ENCODE data around the gene NPFF. TPM values are rescaled to one million over a fixed set of nuclear protein-coding genes. Genes with fewer than 3 reads are reported as not detected.

Gene NPFF
- polyA plus RNA-seq, 2 of the 4 experiments (the other 2 are of a cell fraction), result 0.17 TPM; not detected in 1

GRCh38 chr12:53510181-53510812 is 3.0 kb upstream of the NPFF start:
- H3K4me3 ChIP-seq, result no peak overlapping the region
- no peak for FAIRE-seq
- H3K27ac ChIP-seq, result no peak overlapping the region
- 87% methylated on average over 9 of the region's 9 CpGs for WGBS (ENCODE audit: missing lambda C conversion rate)
- H3K9me3 ChIP-seq, result no peaks in the 10 kb centered on the region
- ATAC-seq, result no peak
- H3K4me2 ChIP-seq, result no peak overlapping the region
- no peak for TF ChIP-seq MAFK (IDR thresholded peaks at IDR 0.05; ENCODE audit: partially characterized antibody)
- no peak for TF ChIP-seq MAZ (IDR thresholded peaks at IDR 0.05; ENCODE audit: borderline replicate concordance, low read depth, low read length)
- TF ChIP-seq EP300 (IDR thresholded peaks at IDR 0.05), result no peak
- TF ChIP-seq SMC3 (IDR thresholded peaks at IDR 0.05), result no peak
- TF ChIP-seq PHF8 (IDR thresholded peaks at IDR 0.05; ENCODE audit: borderline replicate concordance, low read depth), result no peak
- no peak for TF ChIP-seq JUNB (IDR thresholded peaks at IDR 0.05)
- TF ChIP-seq, protein P1, sequence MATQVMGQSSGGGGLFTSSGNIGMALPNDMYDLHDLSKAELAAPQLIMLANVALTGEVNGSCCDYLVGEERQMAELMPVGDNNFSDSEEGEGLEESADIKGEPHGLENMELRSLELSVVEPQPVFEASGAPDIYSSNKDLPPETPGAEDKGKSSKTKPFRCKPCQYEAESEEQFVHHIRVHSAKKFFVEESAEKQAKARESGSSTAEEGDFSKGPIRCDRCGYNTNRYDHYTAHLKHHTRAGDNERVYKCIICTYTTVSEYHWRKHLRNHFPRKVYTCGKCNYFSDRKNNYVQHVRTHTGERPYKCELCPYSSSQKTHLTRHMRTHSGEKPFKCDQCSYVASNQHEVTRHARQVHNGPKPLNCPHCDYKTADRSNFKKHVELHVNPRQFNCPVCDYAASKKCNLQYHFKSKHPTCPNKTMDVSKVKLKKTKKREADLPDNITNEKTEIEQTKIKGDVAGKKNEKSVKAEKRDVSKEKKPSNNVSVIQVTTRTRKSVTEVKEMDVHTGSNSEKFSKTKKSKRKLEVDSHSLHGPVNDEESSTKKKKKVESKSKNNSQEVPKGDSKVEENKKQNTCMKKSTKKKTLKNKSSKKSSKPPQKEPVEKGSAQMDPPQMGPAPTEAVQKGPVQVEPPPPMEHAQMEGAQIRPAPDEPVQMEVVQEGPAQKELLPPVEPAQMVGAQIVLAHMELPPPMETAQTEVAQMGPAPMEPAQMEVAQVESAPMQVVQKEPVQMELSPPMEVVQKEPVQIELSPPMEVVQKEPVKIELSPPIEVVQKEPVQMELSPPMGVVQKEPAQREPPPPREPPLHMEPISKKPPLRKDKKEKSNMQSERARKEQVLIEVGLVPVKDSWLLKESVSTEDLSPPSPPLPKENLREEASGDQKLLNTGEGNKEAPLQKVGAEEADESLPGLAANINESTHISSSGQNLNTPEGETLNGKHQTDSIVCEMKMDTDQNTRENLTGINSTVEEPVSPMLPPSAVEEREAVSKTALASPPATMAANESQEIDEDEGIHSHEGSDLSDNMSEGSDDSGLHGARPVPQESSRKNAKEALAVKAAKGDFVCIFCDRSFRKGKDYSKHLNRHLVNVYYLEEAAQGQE (IDR thresholded peaks at IDR 0.05), result no peak
- TF ChIP-seq POLR2A (IDR thresholded peaks at IDR 0.05; ENCODE audit: low read length), result no peak
- TF ChIP-seq CTCF (IDR thresholded peaks at IDR 0.05), result no peak
- no peak for TF ChIP-seq ELK1 (IDR thresholded peaks at IDR 0.05; ENCODE audit: low read depth, low read length)
- no peak for TF ChIP-seq TP53 (CRISPR knock-in tag; IDR thresholded peaks at IDR 0.05)
- TF ChIP-seq GATA3 (IDR thresholded peaks at IDR 0.05; ENCODE audit: borderline replicate concordance), result no peak
- TF ChIP-seq HOXB13 (CRISPR knock-in tag; IDR thresholded peaks at IDR 0.05; ENCODE audit: low read depth), result no peak
- TF ChIP-seq RARB (CRISPR knock-in tag; IDR thresholded peaks at IDR 0.05), result no peak
- no peak for TF ChIP-seq HOXA7 (CRISPR knock-in tag; IDR thresholded peaks at IDR 0.05)
- no peak for TF ChIP-seq RNF2 (IDR thresholded peaks at IDR 0.05; ENCODE audit: borderline replicate concordance, low read depth)
- TF ChIP-seq CHD4 (IDR thresholded peaks at IDR 0.05; ENCODE audit: borderline replicate concordance), result no peak
- TF ChIP-seq RAD21 (conservative IDR thresholded peaks at IDR 0.05 in 1 of 2, IDR thresholded peaks at IDR 0.05 in 1 of 2), result no peak
- no peak for TF ChIP-seq CBX8 (IDR thresholded peaks at IDR 0.05)
- peaks cover 3% of the 10 kb centered on the region for H3K4me1 ChIP-seq
- ChIA-PET CTCF (interaction anchor here (1.0 to 13.1 kb wide), 11 partner anchors 8 to 184 kb away, joined by 3 to 169 read pairs (median 19); partner anchors contain the start of genes AAAS, MAP3K12 and TARBP2), POLR2A (interaction anchor here (1.9 kb wide), 1 partner anchor 9 kb away, joined by 8 read pairs; the partner anchor contains the start of gene TARBP2)
- DNase-seq (ENCODE audit: low read depth in 1 of 2, low spot score in 1 of 2), result no peak

All from A549 (cell line).